ENCODE results near the gene PAK3.

The PAK3 gene

GRCh38 chrX:111095974-111096895 lies at the start of gene PAK3:
TSS of gene PAK3 (plus strand) at chrX:111096191. CDS start at chrX:111123104, 26,913 bp downstream.
- no peak for DNase-seq

GRCh38 chrX:111047575-111047974 lies 48.4 kb upstream of the PAK3 start:
- no peak for DNase-seq

GRCh38 chrX:111052478-111052877 lies 43.5 kb upstream of the PAK3 start:
- DNase-seq = no peak

GRCh38 chrX:111071542-111072277 lies 24.3 kb upstream of the PAK3 start:
- no peak for DNase-seq

- DNase-seq = no peak
Observed at GRCh38 chrX:111083081-111083480, 12.9 kb upstream of the PAK3 start.

GRCh38 chrX:111086591-111087006 lies 9.4 kb upstream of the PAK3 start:
- no peak for DNase-seq

- DNase-seq = no peak
Observed at GRCh38 chrX:111088628-111089027, 7.4 kb upstream of the PAK3 start.

DNA sequence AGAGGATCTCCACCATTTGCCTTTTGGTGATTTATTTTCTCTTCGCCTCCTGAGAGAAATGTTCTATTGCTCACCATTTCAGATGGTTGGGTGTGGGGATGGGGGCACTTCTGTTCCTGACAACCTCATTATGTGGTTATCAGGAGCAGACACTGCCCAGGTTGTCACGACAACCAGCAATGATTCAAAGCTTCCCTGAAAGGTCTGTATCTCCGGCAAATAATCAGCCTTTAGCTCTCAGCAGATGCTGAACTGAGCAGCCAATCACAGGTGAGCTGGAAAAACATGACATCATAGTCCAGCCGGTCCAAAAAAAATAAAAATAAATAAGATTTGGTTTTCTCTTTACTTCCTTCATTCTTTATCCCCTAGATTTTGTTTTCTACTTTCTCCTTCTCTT lies 5.5 kb upstream of the PAK3 start:
- no peak for DNase-seq

DNA sequence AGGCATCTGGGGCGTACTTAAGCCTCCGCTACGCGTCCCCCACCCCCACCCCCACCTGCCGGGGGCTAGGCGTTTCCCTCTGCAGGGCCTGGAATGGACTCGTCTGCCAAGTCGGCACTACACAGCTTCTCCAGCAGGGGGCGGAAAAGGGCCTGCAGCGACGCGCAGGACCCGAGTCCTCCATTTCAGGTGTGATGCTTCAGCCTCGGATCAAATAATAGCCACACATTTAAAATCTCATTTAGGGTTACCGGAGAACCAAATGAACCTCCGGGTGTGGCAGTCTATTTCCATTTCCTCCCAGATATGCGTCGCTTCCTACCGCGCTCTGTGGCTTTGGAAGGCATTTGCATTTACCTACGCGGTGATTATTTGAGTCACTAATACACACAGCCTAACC lies 2.9 kb downstream of the PAK3 start:
- peak; percentile 34 for DNase-seq

DNA sequence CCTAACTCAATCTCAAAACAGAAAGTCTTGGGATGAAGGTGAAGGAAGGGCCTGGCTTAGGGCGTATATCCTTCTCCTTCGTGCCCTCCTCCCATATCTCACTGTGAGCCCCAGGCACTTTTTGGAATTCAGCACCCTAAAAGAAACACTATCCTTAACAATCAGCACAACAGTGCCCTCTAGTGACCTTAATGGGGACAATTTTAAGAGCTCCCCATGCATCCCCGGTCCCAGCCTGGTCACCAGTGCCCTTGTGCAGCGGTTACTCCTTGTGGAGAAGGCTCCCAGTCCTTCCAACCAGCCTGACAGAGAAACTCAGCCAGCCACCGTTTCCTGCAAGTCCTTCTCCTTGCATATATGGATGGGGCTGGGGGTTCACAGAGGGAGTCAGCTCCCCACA lies 4.2 kb downstream of the PAK3 start:
- DNase-seq = peak; percentile 7

DNA sequence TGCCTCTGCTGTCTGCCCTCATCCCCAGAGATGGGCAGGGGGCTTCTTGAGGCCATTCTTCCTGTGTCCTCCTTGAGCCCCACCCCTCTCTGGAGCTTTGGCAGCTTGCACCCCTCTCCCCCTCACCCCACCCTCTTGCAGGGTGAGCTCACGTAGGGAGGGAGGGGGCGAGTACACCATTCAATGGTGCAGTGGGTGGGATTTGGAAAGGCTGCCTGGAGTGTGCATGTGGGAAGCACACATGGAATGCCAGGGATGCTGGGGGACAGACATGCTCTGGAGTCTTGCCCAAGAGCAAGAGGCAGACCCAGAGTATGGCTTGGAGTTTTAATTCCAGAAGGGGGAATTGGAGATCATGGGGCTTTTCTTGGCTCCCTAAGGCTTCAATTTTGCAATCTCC lies 5.6 kb downstream of the PAK3 start:
- DNase-seq = no peak

DNA sequence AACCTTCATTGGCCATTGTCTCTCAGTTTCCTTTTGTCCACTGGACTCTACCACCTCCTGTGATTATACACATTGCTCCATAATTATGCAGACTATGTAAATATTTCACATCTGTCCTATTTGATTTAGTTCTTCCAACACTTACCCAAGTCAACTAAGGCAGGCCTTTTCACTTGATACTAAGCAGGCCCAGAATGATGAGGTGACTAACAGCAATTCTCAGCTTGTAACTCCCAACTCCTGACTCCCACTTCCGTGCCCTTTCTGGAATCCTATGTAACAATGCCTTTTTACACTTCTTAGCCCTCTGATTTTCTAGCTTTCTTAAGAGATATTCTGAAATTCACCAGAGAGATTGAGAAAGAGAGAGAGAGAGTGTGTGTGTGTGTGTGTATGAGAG lies 6.6 kb downstream of the PAK3 start:
- DNase-seq = no peak

- DNase-seq = no peak
Observed at GRCh38 chrX:111103246-111103645, 7.3 kb downstream of the PAK3 start.

GRCh38 chrX:111110098-111110775 lies 14.2 kb downstream of the PAK3 start:
- no peak for DNase-seq

GRCh38 chrX:111114806-111115205 lies 18.8 kb downstream of the PAK3 start:
- no peak for DNase-seq

DNA sequence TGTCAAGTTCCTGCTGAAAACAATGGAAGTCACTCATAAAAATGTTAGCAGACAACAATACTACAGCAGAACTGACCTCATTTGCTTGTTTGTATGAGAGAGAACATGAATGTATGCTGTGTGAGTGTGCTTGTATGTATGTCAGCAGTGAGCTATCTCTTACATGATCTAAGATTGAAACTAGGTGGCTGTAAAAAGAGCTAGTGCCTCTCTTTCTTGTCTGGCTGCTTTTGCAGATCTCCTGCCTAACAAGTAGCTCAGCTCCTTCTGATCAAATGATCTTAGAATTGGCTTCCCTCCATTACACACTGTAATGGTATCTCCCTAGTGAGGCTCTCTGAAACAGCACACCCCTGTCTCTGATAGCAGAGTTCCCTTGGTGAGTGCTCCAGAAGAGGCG lies 20.7 kb downstream of the PAK3 start:
- no peak for DNase-seq

GRCh38 chrX:111119341-111119740 lies 23.4 kb downstream of the PAK3 start:
- no peak for DNase-seq

DNA sequence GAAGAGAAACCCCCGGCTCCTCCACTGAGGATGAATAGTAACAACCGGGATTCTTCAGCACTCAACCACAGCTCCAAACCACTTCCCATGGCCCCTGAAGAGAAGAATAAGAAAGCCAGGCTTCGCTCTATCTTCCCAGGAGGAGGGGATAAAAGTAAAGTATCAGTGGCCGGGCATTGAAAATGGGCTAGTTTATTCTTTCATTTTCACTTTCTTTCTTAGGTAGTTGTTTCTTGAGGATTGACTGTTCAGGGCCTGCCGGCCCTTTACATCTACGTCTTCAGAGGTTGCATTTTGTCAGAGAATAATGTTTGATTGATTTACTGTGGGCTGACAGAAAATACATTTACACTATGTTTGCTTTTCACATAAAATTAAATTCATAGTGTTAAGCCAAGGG lies 27.1 kb downstream of the PAK3 start:
- no peak for DNase-seq

GRCh38 chrX:111123606-111124179 lies 27.7 kb downstream of the PAK3 start:
- DNase-seq = no peak

GRCh38 chrX:111124418-111124817 lies 28.4 kb downstream of the PAK3 start:
- DNase-seq = no peak

- DNase-seq = no peak
Observed at GRCh38 chrX:111127038-111127437, 31.0 kb downstream of the PAK3 start.

- DNase-seq = no peak
Observed at GRCh38 chrX:111129921-111130320, 33.9 kb downstream of the PAK3 start.

DNA sequence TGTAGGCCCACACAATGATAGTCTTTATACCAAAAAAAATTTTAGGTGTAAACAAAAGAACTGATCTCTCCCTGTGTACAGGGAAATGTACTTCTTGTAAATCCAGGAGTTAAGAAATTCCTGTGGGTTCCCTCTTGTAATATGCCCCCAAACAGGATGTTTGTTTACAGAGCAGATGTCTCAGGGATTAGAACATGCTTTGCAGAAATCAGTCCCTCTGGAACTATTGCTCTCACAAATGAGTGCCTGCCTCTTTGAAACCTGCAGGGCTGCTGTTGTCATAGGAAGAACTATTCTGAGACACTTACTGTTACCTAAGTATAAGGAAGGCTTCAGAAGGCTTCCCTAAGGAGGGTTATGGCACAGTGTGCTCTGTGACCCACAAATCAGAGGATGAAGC lies 35.6 kb downstream of the PAK3 start:
- DNase-seq = no peak

Data from midbrain (tissue), 1 donor.